ENCODE measurements around the gene FOXL2NB. TPM values are rescaled to one million over a fixed set of nuclear protein-coding genes. Genes with fewer than 3 reads are reported as not detected.

FOXL2NB gene
- total RNA-seq, 1 experiment from 2014 or later = 11.4 TPM

DNA sequence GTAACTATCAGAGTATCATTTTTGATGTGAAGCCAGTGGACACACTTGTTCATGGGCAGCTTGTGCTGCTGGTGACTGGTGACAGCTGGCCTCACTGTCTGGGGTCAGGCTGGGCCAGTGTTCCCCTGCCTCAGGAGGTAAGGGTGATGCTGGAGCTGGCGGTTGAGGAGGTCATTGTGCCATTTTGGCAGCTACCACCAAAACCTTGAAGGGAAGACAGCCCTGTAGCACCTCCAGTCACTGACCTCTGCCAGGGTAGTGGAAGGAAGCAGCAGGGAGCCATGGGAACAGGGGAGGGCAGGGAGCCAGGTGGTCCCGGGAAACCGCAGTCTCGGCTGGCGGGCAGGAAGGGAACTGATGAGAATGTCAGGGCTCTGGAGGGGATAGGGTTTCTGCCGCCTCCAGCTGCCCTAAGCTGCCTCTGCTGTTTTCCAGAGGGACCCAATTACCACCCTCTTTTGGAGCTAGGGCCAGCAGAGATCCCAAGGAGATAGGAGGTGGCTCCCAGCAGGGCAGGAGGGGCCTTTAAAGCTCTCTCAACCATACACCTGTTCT is 24.8 kb downstream of the FOXL2NB start:
- Histone ChIP-seq H3K4me1 (ENCODE audit: control insufficient read depth, insufficient read depth, low read length) (no peaks in the 10 kb centered on the region), H3K9me3 (ENCODE audit: control insufficient read depth, insufficient read depth, low read depth, low read length) (no peaks in the 10 kb centered on the region), H3K36me3 (ENCODE audit: control insufficient read depth, insufficient read depth, low read length) (no peaks in the 10 kb centered on the region), H3K27ac (ENCODE audit: low read length) (no peak overlapping the region), H3K27me3 (ENCODE audit: control insufficient read depth, insufficient read depth, low read length) (no peaks in the 10 kb centered on the region), H3K4me3 (ENCODE audit: low read depth in 2 of 2, low read length in 2 of 2) (no peak overlapping the region)
- POLR2A ChIA-PET = interaction anchor here (0.7 kb wide), 1 partner anchor 15 kb away, joined by 3 read pairs; no protein-coding TSS in a partner anchor
- in situ Hi-C loops (cut with HindIII; ENCODE audit: low pct_unique_long_range_greater_than_20kb, low sequenced_read_pairs) (no loop called here), intact Hi-C loops (cut with micrococcal nuclease; ENCODE audit: unreplicated experiment) (no loop called here)
- TF ChIP-seq SIN3A (IDR thresholded peaks at IDR 0.05; ENCODE audit: borderline replicate concordance, insufficient read depth, low read depth, low read length) = no peak
- TF ChIP-seq TCF7L2 (IDR thresholded peaks at IDR 0.05; ENCODE audit: low read depth, low read length) = no peak
- TF ChIP-seq, protein P1, sequence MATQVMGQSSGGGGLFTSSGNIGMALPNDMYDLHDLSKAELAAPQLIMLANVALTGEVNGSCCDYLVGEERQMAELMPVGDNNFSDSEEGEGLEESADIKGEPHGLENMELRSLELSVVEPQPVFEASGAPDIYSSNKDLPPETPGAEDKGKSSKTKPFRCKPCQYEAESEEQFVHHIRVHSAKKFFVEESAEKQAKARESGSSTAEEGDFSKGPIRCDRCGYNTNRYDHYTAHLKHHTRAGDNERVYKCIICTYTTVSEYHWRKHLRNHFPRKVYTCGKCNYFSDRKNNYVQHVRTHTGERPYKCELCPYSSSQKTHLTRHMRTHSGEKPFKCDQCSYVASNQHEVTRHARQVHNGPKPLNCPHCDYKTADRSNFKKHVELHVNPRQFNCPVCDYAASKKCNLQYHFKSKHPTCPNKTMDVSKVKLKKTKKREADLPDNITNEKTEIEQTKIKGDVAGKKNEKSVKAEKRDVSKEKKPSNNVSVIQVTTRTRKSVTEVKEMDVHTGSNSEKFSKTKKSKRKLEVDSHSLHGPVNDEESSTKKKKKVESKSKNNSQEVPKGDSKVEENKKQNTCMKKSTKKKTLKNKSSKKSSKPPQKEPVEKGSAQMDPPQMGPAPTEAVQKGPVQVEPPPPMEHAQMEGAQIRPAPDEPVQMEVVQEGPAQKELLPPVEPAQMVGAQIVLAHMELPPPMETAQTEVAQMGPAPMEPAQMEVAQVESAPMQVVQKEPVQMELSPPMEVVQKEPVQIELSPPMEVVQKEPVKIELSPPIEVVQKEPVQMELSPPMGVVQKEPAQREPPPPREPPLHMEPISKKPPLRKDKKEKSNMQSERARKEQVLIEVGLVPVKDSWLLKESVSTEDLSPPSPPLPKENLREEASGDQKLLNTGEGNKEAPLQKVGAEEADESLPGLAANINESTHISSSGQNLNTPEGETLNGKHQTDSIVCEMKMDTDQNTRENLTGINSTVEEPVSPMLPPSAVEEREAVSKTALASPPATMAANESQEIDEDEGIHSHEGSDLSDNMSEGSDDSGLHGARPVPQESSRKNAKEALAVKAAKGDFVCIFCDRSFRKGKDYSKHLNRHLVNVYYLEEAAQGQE (IDR thresholded peaks at IDR 0.05; ENCODE audit: insufficient read depth in 1 of 2, low read depth in 2 of 2, low read length in 1 of 2) = no peak
- TF ChIP-seq POLR2AphosphoS5 (IDR thresholded peaks at IDR 0.05; ENCODE audit: low read depth, low read length) = no peak
- TF ChIP-seq, protein P2, sequence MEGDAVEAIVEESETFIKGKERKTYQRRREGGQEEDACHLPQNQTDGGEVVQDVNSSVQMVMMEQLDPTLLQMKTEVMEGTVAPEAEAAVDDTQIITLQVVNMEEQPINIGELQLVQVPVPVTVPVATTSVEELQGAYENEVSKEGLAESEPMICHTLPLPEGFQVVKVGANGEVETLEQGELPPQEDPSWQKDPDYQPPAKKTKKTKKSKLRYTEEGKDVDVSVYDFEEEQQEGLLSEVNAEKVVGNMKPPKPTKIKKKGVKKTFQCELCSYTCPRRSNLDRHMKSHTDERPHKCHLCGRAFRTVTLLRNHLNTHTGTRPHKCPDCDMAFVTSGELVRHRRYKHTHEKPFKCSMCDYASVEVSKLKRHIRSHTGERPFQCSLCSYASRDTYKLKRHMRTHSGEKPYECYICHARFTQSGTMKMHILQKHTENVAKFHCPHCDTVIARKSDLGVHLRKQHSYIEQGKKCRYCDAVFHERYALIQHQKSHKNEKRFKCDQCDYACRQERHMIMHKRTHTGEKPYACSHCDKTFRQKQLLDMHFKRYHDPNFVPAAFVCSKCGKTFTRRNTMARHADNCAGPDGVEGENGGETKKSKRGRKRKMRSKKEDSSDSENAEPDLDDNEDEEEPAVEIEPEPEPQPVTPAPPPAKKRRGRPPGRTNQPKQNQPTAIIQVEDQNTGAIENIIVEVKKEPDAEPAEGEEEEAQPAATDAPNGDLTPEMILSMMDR (IDR thresholded peaks at IDR 0.05) = no peak
- ATAC-seq (peak; percentile 36; the same call in 1 of the 2 replicates), DNase-seq (ENCODE audit: low read depth, low spot score) (no peak)
- CTCF ChIA-PET = interaction anchor here (1.2 kb wide), 1 partner anchor 48 kb away, joined by 6 read pairs; no protein-coding TSS in a partner anchor
- BruUV-seq (replicated peaks) = no TSS peak

DNA sequence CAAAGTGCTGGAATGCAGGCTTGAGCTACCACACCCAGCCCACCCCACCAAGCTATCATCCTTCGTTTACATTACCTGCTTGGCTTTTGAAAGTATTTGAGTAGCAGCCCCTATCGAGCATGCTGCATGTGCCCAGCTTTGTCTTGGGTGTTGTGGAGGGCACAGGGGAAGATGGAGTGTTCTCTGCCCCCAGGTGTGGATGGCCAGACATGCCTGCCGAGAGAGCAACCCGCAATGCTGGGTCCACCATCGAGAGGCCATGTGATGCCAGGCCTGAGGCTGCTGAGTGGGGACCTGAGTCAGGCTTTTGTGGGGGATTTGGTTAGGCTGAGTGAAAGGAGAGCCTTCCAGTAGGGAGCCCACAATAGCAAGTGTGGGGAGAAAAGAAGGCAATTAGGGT is 25.9 kb downstream of the FOXL2NB start:
- ATAC-seq (no peak), DNase-seq (ENCODE audit: low read depth, low spot score) (no peak)
- in situ Hi-C loops (cut with HindIII; ENCODE audit: low pct_unique_long_range_greater_than_20kb, low sequenced_read_pairs) (no loop called here), intact Hi-C loops (cut with micrococcal nuclease; ENCODE audit: unreplicated experiment) (no loop called here)
- no peaks in the 10 kb centered on the region for H3K36me3 ChIP-seq (ENCODE audit: control insufficient read depth, insufficient read depth, low read length)
- ChIA-PET POLR2A (no interaction called here), CTCF (interaction anchor here (1.2 kb wide), 1 partner anchor 49 kb away, joined by 6 read pairs; no protein-coding TSS in a partner anchor)
- H3K9me3 ChIP-seq (ENCODE audit: control insufficient read depth, insufficient read depth, low read depth, low read length) = no peaks in the 10 kb centered on the region
- no peaks in the 10 kb centered on the region for H3K27me3 ChIP-seq (ENCODE audit: control insufficient read depth, insufficient read depth, low read length)
- no peak for TF ChIP-seq SIN3A (IDR thresholded peaks at IDR 0.05; ENCODE audit: borderline replicate concordance, insufficient read depth, low read depth, low read length)
- TF ChIP-seq POLR2AphosphoS5 (IDR thresholded peaks at IDR 0.05; ENCODE audit: low read depth, low read length) = no peak
- TF ChIP-seq, protein P1 (IDR thresholded peaks at IDR 0.05; ENCODE audit: insufficient read depth in 1 of 2, low read depth in 2 of 2, low read length in 1 of 2) = no peak
- TF ChIP-seq TCF7L2 (IDR thresholded peaks at IDR 0.05; ENCODE audit: low read depth, low read length) = no peak
- TF ChIP-seq, protein P2 (IDR thresholded peaks at IDR 0.05) = no peak
- H3K4me1 ChIP-seq (ENCODE audit: control insufficient read depth, insufficient read depth, low read length) = no peaks in the 10 kb centered on the region
- no TSS peak for BruUV-seq (replicated peaks)
- no peak overlapping the region for H3K4me3 ChIP-seq (ENCODE audit: low read depth in 2 of 2, low read length in 2 of 2)
- no peak overlapping the region for H3K27ac ChIP-seq (ENCODE audit: low read length)

Data from Panc1 (cell line).